VCaP (cell line): ENCODE measurements around the gene TMED3.

ENCODE experiments used
- H3K27ac ChIP-seq: fragments of 450-650 bp; 2 replicates; pipeline ENCODE4 v1.5.1; 2017
- CTCF ChIP-seq: fragments of 450-650 bp; conservative IDR thresholded peaks from 2 replicates; pipeline ENCODE4 v1.5.1; 2017; ENCODE audit warnings: mild to moderate bottlenecking, moderate library complexity

TMED3 gene

GRCh38 chr15:79310985-79311900, at the start of gene TMED3:
Gene TMED3 (plus strand): TSS chr15:79311112. CDS start chr15:79311250, 138 bp downstream.
- H3K27ac ChIP-seq, result peak within 1 kb of the TSS; percentile 97

GRCh38 chr15:79261836-79262235, 49.1 kb upstream of the TMED3 start:
- no peak for TF ChIP-seq CTCF
- no peak overlapping the region for H3K27ac ChIP-seq

More at GRCh38 chr15:79310985-79311900, at the start of gene TMED3:
- TF ChIP-seq CTCF, result peak; percentile 69

DNA sequence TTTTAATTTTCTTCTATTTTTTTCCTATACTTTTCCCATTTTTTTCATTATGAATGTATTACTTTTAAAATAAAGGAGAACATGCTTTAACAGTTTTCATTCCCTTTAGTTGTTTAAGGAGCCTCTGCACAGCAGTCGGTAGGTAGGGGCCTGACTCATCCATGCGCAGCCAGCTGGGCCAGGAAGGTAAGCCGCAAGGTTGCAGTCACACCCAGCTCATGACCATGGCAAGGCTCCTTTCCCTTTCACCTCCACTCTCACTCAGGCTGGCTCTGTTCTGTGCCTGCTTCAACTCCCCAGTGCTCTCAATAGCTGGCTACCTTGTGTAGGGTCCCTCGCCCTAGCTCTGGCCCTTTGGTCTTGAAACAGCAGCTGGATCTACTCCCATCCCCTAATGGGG, 45.7 kb upstream of the TMED3 start:
- H3K27ac ChIP-seq, result no peak overlapping the region
- no peak for TF ChIP-seq CTCF

GRCh38 chr15:79265987-79266579, 44.8 kb upstream of the TMED3 start:
- no peak for TF ChIP-seq CTCF

GRCh38 chr15:79282371-79283251, 28.3 kb upstream of the TMED3 start, which contains the start of gene ANKRD34C:
Gene ANKRD34C (plus strand): TSS chr15:79282722. CDS start chr15:79293285, 10,563 bp downstream.
- 0 out of 2 replicates have a peak, but pooled peaks have one; percentile 16 for TF ChIP-seq CTCF
- H3K27ac ChIP-seq, result peak within 1 kb of the TSS; percentile 69

More at GRCh38 chr15:79265987-79266579, 44.8 kb upstream of the TMED3 start:
- H3K27ac ChIP-seq, result no peak overlapping the region

- TF ChIP-seq CTCF, result no peak
- peak overlapping the region; percentile 69 for H3K27ac ChIP-seq
Observed at GRCh38 chr15:79283252-79284048, 27.5 kb upstream of the TMED3 start.
